Measurements from ENCODE around the gene KRTAP4-7. TPM values are rescaled to one million over a fixed set of nuclear protein-coding genes. Genes with fewer than 3 reads are reported as not detected.
"Not testable (repeated sequence)": the region's sequence is repeated elsewhere in the genome, so short reads cannot be mapped to it uniquely, and the experiment has no call there.

Gene KRTAP4-7
- total RNA-seq, 2 donors from 2014 or later, result not detected

GRCh38 chr17:41073676-41074075, 10.3 kb upstream of the KRTAP4-7 start:
- H3K4me1 Mint-ChIP-seq, result peaks cover 3% of the 10 kb centered on the region
- DNase-seq (no peak), ATAC-seq (no peak)
- H3K27me3 Mint-ChIP-seq, result peaks cover 18% of the 10 kb centered on the region
- no peak overlapping the region for H3K27ac Mint-ChIP-seq
- H3K36me3 Mint-ChIP-seq (ENCODE audit: low read depth), result peaks cover 2% of the 10 kb centered on the region
- no peaks in the 10 kb centered on the region for H3K9me3 ChIP-seq (ENCODE audit: control insufficient read depth, low read length, poor library complexity, severe bottlenecking)
- H3K4me3 Mint-ChIP-seq, result no peak overlapping the region

GRCh38 chr17:41076788-41077187, 7.2 kb upstream of the KRTAP4-7 start:
- H3K36me3 Mint-ChIP-seq (ENCODE audit: low read depth), result peaks cover 2% of the 10 kb centered on the region
- peaks cover 18% of the 10 kb centered on the region for H3K27me3 Mint-ChIP-seq
- no peaks in the 10 kb centered on the region for H3K9me3 ChIP-seq (ENCODE audit: control insufficient read depth, low read length, poor library complexity, severe bottlenecking)
- H3K4me3 Mint-ChIP-seq, result no peak overlapping the region
- no peak overlapping the region for H3K27ac Mint-ChIP-seq
- peaks cover 3% of the 10 kb centered on the region for H3K4me1 Mint-ChIP-seq
- DNase-seq, result no peak
- ATAC-seq, result no peak

GRCh38 chr17:41082626-41083025, 1.3 kb upstream of the KRTAP4-7 start:
- H3K27me3 Mint-ChIP-seq, result peaks cover 21% of the 10 kb centered on the region
- H3K4me1 Mint-ChIP-seq, result peaks cover 4% of the 10 kb centered on the region
- H3K4me3 Mint-ChIP-seq, result no peak overlapping the region
- H3K9me3 ChIP-seq (ENCODE audit: control insufficient read depth, low read length, poor library complexity, severe bottlenecking), result no peaks in the 10 kb centered on the region
- ATAC-seq (no peak), DNase-seq (no peak)
- no peaks in the 10 kb centered on the region for H3K36me3 Mint-ChIP-seq (ENCODE audit: low read depth)
- no peak overlapping the region for H3K27ac Mint-ChIP-seq

- not testable (repeated sequence) for H3K4me1 Mint-ChIP-seq; DNase-seq; H3K27ac Mint-ChIP-seq; H3K36me3 Mint-ChIP-seq (ENCODE audit: low read depth); H3K4me3 Mint-ChIP-seq; ATAC-seq; H3K9me3 ChIP-seq (ENCODE audit: control insufficient read depth, low read length, poor library complexity, severe bottlenecking)
- H3K27me3 Mint-ChIP-seq, result peaks cover 23% of the 10 kb centered on the region
Observed at GRCh38 chr17:41083427-41083826, 523 bp upstream of the KRTAP4-7 start.

- not testable (repeated sequence) for H3K36me3 Mint-ChIP-seq (ENCODE audit: low read depth); H3K27ac Mint-ChIP-seq; ATAC-seq; H3K4me3 Mint-ChIP-seq; H3K9me3 ChIP-seq (ENCODE audit: control insufficient read depth, low read length, poor library complexity, severe bottlenecking); DNase-seq; H3K4me1 Mint-ChIP-seq
- peaks cover 18% of the 10 kb centered on the region for H3K27me3 Mint-ChIP-seq
Observed at GRCh38 chr17:41088760-41089352, 4.9 kb downstream of the KRTAP4-7 start.

GRCh38 chr17:41096055-41096454, 12.1 kb downstream of the KRTAP4-7 start:
- ATAC-seq, result no peak
- peaks cover 45% of the 10 kb centered on the region for H3K27me3 Mint-ChIP-seq
- peaks cover 5% of the 10 kb centered on the region for H3K36me3 Mint-ChIP-seq (ENCODE audit: low read depth)
- H3K4me3 Mint-ChIP-seq, result no peak overlapping the region
- H3K27ac Mint-ChIP-seq, result no peak overlapping the region
- peaks cover 9% of the 10 kb centered on the region for H3K4me1 Mint-ChIP-seq
- DNase-seq, result no peak
- H3K9me3 ChIP-seq (ENCODE audit: control insufficient read depth, low read length, poor library complexity, severe bottlenecking), result no peaks in the 10 kb centered on the region

GRCh38 chr17:41098042-41098441, 14.1 kb downstream of the KRTAP4-7 start, which contains the start of gene KRTAP4-8:
Gene KRTAP4-8 (minus strand): TSS chr17:41098142. CDS start chr17:41098084, 58 bp downstream.
- Mint-ChIP-seq H3K4me1 (peaks cover 9% of the 10 kb centered on the region), H3K27ac (no peak within 1 kb of the TSS), H3K36me3 (ENCODE audit: low read depth) (peaks cover 5% of the 10 kb centered on the region), H3K27me3 (peaks cover 45% of the 10 kb centered on the region), H3K4me3 (no peak within 1 kb of the TSS)
- DNase-seq (no peak), ATAC-seq (no peak)
- H3K9me3 ChIP-seq (ENCODE audit: control insufficient read depth, low read length, poor library complexity, severe bottlenecking), result no peaks in the 10 kb centered on the region

- Mint-ChIP-seq H3K36me3 (ENCODE audit: low read depth) (peaks cover 5% of the 10 kb centered on the region), H3K27me3 (peaks cover 45% of the 10 kb centered on the region), H3K27ac (no peak overlapping the region), H3K4me1 (peaks cover 9% of the 10 kb centered on the region), H3K4me3 (no peak overlapping the region)
- DNase-seq, result no peak
- H3K9me3 ChIP-seq (ENCODE audit: control insufficient read depth, low read length, poor library complexity, severe bottlenecking), result no peaks in the 10 kb centered on the region
- ATAC-seq, result no peak
Observed at GRCh38 chr17:41098481-41098880, 14.5 kb downstream of the KRTAP4-7 start.

GRCh38 chr17:41099682-41100480, 15.9 kb downstream of the KRTAP4-7 start:
- not testable (repeated sequence) for H3K27ac Mint-ChIP-seq; DNase-seq; H3K4me3 Mint-ChIP-seq; H3K9me3 ChIP-seq (ENCODE audit: control insufficient read depth, low read length, poor library complexity, severe bottlenecking); ATAC-seq; H3K36me3 Mint-ChIP-seq (ENCODE audit: low read depth); H3K4me1 Mint-ChIP-seq
- H3K27me3 Mint-ChIP-seq, result peaks cover 38% of the 10 kb centered on the region

GRCh38 chr17:41101586-41102259, 17.8 kb downstream of the KRTAP4-7 start, which contains the start of gene KRTAP4-16:
Gene KRTAP4-16 (minus strand): TSS chr17:41102209. CDS start chr17:41102209, 0 bp downstream.
- no peak within 1 kb of the TSS for H3K27ac Mint-ChIP-seq
- no peaks in the 10 kb centered on the region for H3K9me3 ChIP-seq (ENCODE audit: control insufficient read depth, low read length, poor library complexity, severe bottlenecking)
- H3K36me3 Mint-ChIP-seq (ENCODE audit: low read depth), result peaks cover 4% of the 10 kb centered on the region
- H3K27me3 Mint-ChIP-seq, result peaks cover 32% of the 10 kb centered on the region
- DNase-seq (no peak), ATAC-seq (no peak)
- H3K4me3 Mint-ChIP-seq, result no peak within 1 kb of the TSS
- peaks cover 9% of the 10 kb centered on the region for H3K4me1 Mint-ChIP-seq

- peaks cover 15% of the 10 kb centered on the region for H3K4me1 Mint-ChIP-seq
- ATAC-seq, result no peak
Observed at GRCh38 chr17:41103896-41104295, 19.9 kb downstream of the KRTAP4-7 start.

GRCh38 chr17:41104386-41105038, 20.6 kb downstream of the KRTAP4-7 start:
- H3K4me1 Mint-ChIP-seq, result peaks cover 16% of the 10 kb centered on the region
- not testable (repeated sequence) for H3K4me3 Mint-ChIP-seq; H3K36me3 Mint-ChIP-seq (ENCODE audit: low read depth); ATAC-seq; DNase-seq; H3K27ac Mint-ChIP-seq; H3K9me3 ChIP-seq (ENCODE audit: control insufficient read depth, low read length, poor library complexity, severe bottlenecking)
- H3K27me3 Mint-ChIP-seq, result peaks cover 16% of the 10 kb centered on the region

More at GRCh38 chr17:41103896-41104295, 19.9 kb downstream of the KRTAP4-7 start:
- H3K27ac Mint-ChIP-seq, result no peak overlapping the region
- DNase-seq, result no peak
- peaks cover 2% of the 10 kb centered on the region for H3K36me3 Mint-ChIP-seq (ENCODE audit: low read depth)
- H3K9me3 ChIP-seq (ENCODE audit: control insufficient read depth, low read length, poor library complexity, severe bottlenecking), result no peaks in the 10 kb centered on the region
- H3K27me3 Mint-ChIP-seq, result peaks cover 16% of the 10 kb centered on the region
- H3K4me3 Mint-ChIP-seq, result no peak overlapping the region

- not testable (repeated sequence) for H3K9me3 ChIP-seq (ENCODE audit: control insufficient read depth, low read length, poor library complexity, severe bottlenecking); ATAC-seq; H3K27ac Mint-ChIP-seq; H3K27me3 Mint-ChIP-seq; H3K36me3 Mint-ChIP-seq (ENCODE audit: low read depth); H3K4me3 Mint-ChIP-seq; DNase-seq
- peaks cover 12% of the 10 kb centered on the region for H3K4me1 Mint-ChIP-seq
Observed at GRCh38 chr17:41105347-41105746, 21.4 kb downstream of the KRTAP4-7 start, which contains the start of gene KRTAP4-9. Gene KRTAP4-9 (plus strand): TSS chr17:41105389. CDS start chr17:41105389, 0 bp downstream.

All from T-helper 17 cell (primary cell).